ENCODE data around the gene GTF2A1.
"Not testable (repeated sequence)": the region's sequence is repeated elsewhere in the genome, so short reads cannot be mapped to it uniquely, and the experiment has no call there.

The GTF2A1 gene

DNA sequence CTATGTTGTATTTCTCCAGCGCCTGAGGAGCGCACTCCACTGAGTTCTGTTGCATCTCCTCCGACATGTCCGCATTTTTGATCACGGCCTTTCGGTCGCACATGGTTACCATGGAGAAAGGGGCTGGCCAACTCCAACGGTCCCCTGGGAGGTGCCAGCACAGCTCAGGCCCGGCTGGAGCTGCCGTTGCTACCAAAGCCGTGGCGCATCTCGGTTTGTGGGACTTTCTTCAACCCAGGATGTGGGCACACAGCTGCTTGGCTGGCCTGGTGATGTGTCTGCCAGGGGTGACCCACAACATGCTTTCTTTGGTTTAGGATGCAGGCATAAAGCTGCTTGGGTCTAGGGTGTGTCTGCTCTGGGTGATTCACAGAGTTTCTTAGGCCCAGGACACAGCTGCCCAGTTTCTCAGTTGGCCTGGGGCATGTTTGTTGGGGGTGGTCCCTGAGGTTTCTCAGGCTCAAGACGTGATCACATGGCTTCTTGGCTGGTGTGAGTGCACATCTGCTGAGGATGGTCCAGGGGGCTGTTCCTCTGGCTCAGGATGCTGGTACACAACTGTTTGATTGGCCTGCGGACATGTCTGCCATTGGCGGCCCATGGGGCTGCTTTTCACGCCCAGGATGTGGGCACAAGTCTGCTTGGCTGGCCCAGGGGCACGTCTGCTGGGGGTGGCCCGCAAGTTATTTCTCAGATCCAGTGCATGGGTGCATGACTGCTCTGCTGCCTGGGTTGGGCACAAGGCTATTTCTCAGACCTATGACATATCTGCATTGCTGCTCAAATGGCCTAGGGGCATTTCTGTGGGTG is 25.9 kb upstream of the GTF2A1 start:
- TF ChIP-seq, protein P1, sequence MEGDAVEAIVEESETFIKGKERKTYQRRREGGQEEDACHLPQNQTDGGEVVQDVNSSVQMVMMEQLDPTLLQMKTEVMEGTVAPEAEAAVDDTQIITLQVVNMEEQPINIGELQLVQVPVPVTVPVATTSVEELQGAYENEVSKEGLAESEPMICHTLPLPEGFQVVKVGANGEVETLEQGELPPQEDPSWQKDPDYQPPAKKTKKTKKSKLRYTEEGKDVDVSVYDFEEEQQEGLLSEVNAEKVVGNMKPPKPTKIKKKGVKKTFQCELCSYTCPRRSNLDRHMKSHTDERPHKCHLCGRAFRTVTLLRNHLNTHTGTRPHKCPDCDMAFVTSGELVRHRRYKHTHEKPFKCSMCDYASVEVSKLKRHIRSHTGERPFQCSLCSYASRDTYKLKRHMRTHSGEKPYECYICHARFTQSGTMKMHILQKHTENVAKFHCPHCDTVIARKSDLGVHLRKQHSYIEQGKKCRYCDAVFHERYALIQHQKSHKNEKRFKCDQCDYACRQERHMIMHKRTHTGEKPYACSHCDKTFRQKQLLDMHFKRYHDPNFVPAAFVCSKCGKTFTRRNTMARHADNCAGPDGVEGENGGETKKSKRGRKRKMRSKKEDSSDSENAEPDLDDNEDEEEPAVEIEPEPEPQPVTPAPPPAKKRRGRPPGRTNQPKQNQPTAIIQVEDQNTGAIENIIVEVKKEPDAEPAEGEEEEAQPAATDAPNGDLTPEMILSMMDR (IDR thresholded peaks at IDR 0.05; ENCODE audit: borderline replicate concordance, insufficient read depth, low read depth, low read length): no peak
- H3K4me3 ChIP-seq (ENCODE audit: low read depth, low read length): no peak overlapping the region

DNA sequence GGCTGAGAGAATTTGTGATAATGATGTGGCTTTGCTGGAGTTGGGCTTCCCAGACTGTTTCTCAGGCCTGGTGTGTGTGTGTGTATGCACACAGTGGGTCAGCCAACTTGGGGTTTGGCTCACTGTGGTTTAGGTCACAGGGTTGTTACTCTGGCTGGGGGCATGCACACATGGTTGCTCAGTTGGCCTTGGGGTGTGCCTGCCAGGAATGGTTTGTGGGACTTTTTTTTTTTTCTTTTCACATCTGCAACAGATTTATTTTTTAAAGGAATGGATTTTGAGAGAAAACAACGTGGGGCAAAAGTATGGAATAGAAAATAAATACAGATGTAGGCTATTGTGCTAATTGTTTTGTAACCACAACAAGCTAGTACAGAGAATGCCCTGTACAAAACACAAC is 25.0 kb upstream of the GTF2A1 start:
- TF ChIP-seq, protein P1 (IDR thresholded peaks at IDR 0.05; ENCODE audit: borderline replicate concordance, insufficient read depth, low read depth, low read length): no peak
- H3K4me3 ChIP-seq (ENCODE audit: low read depth, low read length): no peak overlapping the region

DNA sequence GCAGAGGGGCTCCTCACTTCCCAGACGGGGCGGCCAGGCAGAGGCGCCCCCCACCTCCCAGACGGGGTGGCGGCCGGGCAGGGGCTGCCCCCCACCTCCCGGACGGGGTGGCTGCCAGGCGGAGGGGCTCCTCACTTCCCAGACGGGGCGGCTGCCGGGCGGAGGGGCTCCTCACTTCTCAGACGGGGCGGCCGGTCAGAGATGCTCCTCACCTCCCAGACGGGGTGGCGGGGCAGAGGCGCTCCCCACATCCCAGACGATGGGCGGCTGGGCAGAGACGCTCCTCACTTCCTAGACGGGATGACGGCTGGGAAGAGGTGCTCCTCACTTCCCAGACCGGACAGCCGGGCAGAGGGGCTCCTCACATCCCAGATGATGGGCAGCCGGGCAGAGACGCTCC is 23.7 kb upstream of the GTF2A1 start:
- not testable (repeated sequence) for H3K4me3 ChIP-seq (ENCODE audit: low read depth, low read length)

DNA sequence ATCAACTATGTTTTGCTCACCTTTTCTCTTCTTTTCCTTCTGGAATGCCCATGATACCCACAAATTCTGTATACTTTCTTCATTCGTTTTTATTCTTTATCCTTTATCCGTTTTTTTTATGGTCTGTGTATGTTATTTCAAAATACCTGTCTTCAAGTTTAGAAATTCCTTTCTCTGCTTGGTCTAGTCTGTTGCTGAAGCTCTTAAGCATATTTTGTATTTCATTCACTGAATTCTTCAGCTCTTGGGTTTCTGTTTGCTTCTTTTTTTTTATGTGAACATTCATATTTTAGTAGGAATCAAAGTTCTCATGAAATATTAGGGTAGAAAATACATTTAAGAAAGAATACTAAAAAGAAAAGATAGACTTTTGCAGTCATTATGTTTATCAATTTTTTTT is 22.7 kb upstream of the GTF2A1 start:
- no peak overlapping the region for H3K4me3 ChIP-seq (ENCODE audit: low read depth, low read length)
- TF ChIP-seq, protein P1 (IDR thresholded peaks at IDR 0.05; ENCODE audit: borderline replicate concordance, insufficient read depth, low read depth, low read length): no peak

DNA sequence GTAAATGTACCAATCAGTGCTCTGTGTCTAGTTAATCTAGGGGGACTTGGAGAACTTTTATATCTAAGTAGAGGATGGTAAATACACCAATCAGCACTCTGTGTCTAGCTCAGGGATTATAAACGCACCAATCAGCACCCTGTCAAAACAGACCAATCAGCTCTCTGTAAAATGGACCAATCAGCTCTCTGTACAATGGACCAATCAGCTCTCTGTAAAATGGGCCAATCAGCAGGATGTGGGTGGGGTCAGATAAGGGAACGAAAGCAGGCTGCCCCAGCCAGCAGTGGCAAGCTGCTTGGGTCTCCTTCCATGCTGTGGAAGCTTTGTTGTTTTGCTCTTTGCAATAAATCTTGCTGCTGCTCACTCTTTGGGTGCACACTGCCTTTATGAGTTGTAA is 16.1 kb upstream of the GTF2A1 start:
- not testable (repeated sequence) for H3K4me3 ChIP-seq (ENCODE audit: low read depth, low read length)

DNA sequence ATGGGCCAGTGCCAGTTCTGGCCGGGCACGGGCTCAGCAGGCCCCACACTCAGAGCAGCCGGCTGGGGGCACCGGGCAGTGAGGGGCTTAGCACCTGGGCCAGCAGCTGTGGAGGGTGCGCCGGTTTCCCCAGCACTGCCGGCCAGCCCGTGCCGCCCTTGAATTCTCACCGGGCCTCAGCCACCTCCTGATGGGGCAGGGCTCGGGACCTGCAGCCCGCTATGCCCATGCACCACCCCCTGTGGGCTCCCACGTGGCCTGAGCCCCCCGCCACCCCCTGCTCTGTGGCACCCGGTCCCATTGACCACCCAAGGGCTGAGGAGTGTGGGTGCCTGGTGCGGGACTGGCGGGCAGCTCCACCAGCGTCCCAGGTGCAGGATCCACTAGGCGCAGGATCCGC is 15.4 kb upstream of the GTF2A1 start:
- TF ChIP-seq, protein P1 (IDR thresholded peaks at IDR 0.05; ENCODE audit: borderline replicate concordance, insufficient read depth, low read depth, low read length): no peak
- H3K4me3 ChIP-seq (ENCODE audit: low read depth, low read length): no peak overlapping the region

DNA sequence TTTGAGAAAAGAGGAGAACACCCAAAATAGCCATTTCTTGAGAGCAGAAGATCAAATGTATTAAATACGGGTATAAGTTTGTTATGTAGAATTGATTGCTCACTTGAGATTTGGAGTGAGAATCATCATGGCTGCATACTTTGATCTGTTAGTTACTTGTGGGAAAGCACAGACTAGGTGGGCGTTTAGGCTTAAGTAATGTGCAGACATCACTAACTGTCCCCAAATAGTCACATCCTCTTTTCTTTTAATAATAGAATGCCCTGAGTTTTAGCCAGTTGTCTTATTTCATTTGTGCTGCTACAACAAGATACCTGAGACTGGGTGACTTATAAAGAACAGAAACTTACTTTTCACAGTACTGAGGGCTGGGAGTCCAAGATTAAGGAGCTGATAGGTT is 14.3 kb upstream of the GTF2A1 start:
- TF ChIP-seq, protein P1 (IDR thresholded peaks at IDR 0.05; ENCODE audit: borderline replicate concordance, insufficient read depth, low read depth, low read length): no peak
- no peak overlapping the region for H3K4me3 ChIP-seq (ENCODE audit: low read depth, low read length)

DNA sequence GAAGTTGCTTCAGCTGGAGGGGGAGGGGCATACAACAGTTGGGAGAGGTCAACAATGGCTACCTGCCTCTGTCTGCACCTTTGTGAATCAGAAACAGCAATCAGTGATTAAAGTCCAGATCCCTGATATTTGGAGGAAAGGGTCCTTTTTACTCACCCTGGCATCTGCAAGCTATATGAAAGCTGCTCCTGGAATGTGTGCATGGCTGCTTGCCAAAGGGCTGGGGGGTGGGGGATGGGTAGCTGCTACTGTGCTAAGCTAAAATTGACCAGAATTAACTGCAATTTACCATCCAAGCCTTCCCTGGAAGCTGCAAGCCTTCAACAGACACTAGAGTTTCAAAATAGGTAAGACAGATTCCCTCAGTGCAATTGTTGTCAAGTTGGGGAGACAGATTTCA is 13.5 kb upstream of the GTF2A1 start:
- no peak overlapping the region for H3K4me3 ChIP-seq (ENCODE audit: low read depth, low read length)
- TF ChIP-seq, protein P1 (IDR thresholded peaks at IDR 0.05; ENCODE audit: borderline replicate concordance, insufficient read depth, low read depth, low read length): no peak
